H1 (cell line): ENCODE data around the gene DYNC2H1. TPM values are rescaled to one million over a fixed set of nuclear protein-coding genes. Genes with fewer than 3 reads are reported as not detected.

Experiments
- BCL11A ChIP-seq, 2 experiments: IDR thresholded peaks; one replicate each; pipeline ENCODE4 v1.6.1; 2011; ENCODE audit warnings: low read depth in 2 of 2, low read length in 2 of 2, mild to moderate bottlenecking in 2 of 2
- CHD1 ChIP-seq: IDR thresholded peaks from 2 replicates; pipeline ENCODE4 v1.6.1; 2012; ENCODE audit warnings: low read depth, low read length, improper control_type of control experiment
- MAFK ChIP-seq: IDR thresholded peaks from 2 replicates; pipeline ENCODE4 v1.6.1; 2012; ENCODE audit warnings: low read depth, mild to moderate bottlenecking, improper control_type of control experiment, low read length
- POLR2AphosphoS5 ChIP-seq: IDR thresholded peaks from 2 replicates; pipeline ENCODE4 v1.6.1; 2011; ENCODE audit warnings: low read depth, low read length
- SP2 ChIP-seq: IDR thresholded peaks from 2 replicates; pipeline ENCODE4 v1.6.1; 2012; ENCODE audit warnings: mild to moderate bottlenecking, low read length, inconsistent platforms
- SP4 ChIP-seq: IDR thresholded peaks from 2 replicates; pipeline ENCODE4 v1.6.1; 2012; ENCODE audit warnings: low read length, inconsistent platforms
- polyA plus RNA-seq, 7 experiments: library from polyadenylated mRNA; depleted of rRNA in 3 of 7; stranded (reverse) in 5 of 7; unstranded in 2 of 7; fragments of >200 nt in 5 of 7; fragments of 200-250 nt in 2 of 7; gene quantifications; 1 replicate in 5 of 7; 2 replicates in 1 of 7; 4 replicates in 1 of 7; pipeline versions ENCODE4 v1.2.1 to v1.2.3, GENCODE V29; 2011 to 2013; ENCODE audit warnings: missing spikeins in 2 of 7, mixed read lengths in 2 of 7
- total RNA-seq: library from RNA; stranded (reverse); fragmentation: NEBNext Ultra II Directional; extraction: Animal tissue kit (Norgen Biotek cat#: 25700); gene quantifications from 2 replicates; pipeline ENCODE4 v1.2.1, GENCODE V29; 2021

The DYNC2H1 gene
- total and polyA plus RNA-seq, 2 of the 8 experiments (the other 6 are each of a cell fraction or from before 2014, with no cell fraction given) = 6.2 to 12.0 TPM

DNA sequence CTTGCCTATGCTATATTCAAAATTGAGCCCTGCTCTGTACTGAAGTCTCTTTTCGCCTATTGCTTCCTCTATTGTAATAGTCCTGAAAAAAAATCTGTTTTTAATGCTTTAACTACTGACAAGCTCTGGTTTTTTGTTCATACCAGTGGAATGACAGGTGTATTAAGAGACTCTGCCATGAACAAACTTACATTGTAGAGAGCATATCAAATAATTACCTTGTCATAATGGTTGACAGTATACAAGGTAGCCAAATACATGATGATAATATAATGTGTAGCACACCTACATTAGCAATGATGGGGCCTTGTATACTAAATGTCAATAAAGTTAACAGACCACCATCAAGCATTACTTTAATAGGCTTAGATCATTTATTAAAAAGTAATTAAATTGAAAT is 175.0 kb downstream of the DYNC2H1 start (continued):
- TF ChIP-seq MAFK (no peak), SP2 (no peak), SP4 (no peak), BCL11A (IDR thresholded peaks at IDR 0.05; ENCODE audit: low read depth in 2 of 2, low read length in 2 of 2) (no peak), CHD1 (no peak), POLR2AphosphoS5 (no peak)
